Measurements from ENCODE around the gene NELL1.

NELL1 gene

DNA sequence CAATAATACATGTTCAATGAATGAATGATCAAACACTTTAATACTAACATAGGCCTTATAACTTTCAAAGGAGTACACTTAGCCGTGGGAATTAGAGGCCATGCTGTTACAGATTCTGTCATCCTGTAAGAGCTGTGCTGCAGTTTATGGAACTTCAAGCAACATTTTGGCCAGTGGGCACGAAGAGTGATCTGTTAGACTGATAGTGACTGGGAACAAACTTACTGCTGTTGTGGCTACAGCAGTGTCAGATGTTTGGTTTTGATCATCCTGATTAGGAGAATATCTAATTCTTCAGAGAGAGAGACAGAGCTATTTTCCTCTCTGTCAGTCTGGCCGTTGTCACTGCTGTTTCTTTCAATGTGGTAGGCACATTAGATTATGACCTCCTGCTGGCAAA is 348.9 kb downstream of the NELL1 start:
- H3K27ac ChIP-seq (replicated peaks): no peak overlapping the region
- no peak for DNase-seq (ENCODE audit: low read depth in 1 of 2, low spot score in 1 of 2)
- TF ChIP-seq SPI1 (IDR thresholded peaks at IDR 0.05; ENCODE audit: borderline replicate concordance, low read depth): no peak
- no peaks in the 10 kb centered on the region for H3K27me3 ChIP-seq (ENCODE audit: insufficient read depth, poor library complexity, severe bottlenecking)
- no peak overlapping the region for H3K4me3 ChIP-seq (replicated peaks; ENCODE audit: insufficient read depth, low read length)

DNA sequence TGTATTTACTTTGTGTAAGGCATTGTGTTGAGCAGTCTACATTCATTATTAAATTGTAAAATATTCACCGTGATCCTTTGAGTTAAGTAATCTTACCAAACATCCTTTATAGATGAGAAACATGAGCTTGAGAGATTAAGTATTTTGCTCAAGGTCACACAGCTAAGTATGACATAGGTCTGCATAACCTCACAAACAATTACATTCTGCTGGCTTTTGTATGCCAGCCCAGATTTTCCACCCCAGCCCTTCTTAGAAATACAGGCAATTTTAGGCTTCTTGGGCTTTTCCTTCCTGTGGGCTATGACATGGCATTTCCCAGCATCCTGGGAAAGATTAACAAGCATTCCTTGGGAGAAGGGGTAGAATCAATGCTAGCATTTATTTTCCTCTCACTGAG is 357.3 kb downstream of the NELL1 start:
- DNase-seq (ENCODE audit: low read depth in 1 of 2, low spot score in 1 of 2): no peak
- Histone ChIP-seq H3K4me3 (replicated peaks; ENCODE audit: insufficient read depth, low read length) (no peak overlapping the region), H3K27me3 (ENCODE audit: insufficient read depth, poor library complexity, severe bottlenecking) (no peaks in the 10 kb centered on the region), H3K27ac (replicated peaks) (no peak overlapping the region)
- TF ChIP-seq GABPA (IDR thresholded peaks at IDR 0.05; ENCODE audit: low read depth): no peak
- no peak for TF ChIP-seq REST (IDR thresholded peaks at IDR 0.05; ENCODE audit: insufficient replicate concordance, low read depth)
- no peak for TF ChIP-seq POLR2AphosphoS5 (IDR thresholded peaks at IDR 0.05; ENCODE audit: low read depth)

DNA sequence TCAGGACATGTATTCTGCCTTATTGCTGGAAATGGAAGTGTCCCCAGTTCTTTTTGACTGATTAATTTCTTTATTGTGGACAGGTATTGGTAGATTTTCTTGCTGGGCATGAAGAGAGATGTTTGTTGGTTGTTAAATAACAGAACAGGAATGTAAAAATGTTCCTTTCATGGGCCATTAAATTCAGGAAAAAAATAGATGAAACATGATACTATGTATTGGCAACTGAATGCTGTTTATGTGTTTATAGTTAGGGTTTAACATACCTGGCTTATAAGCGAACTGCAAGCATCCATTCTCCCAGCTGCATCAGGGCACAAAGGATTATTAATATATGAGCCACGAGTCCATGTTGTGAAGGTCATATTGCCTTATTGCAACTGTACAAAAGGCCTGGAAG is 368.5 kb downstream of the NELL1 start:
- H3K27ac ChIP-seq (replicated peaks): no peak overlapping the region
- H3K4me3 ChIP-seq (replicated peaks; ENCODE audit: insufficient read depth, low read length): no peak overlapping the region
- H3K27me3 ChIP-seq (ENCODE audit: insufficient read depth, poor library complexity, severe bottlenecking): no peaks in the 10 kb centered on the region
- TF ChIP-seq REST (IDR thresholded peaks at IDR 0.05; ENCODE audit: insufficient replicate concordance, low read depth) (no peak), CTCF (IDR thresholded peaks at IDR 0.05; ENCODE audit: insufficient read depth, low read length) (no peak), POLR2AphosphoS5 (IDR thresholded peaks at IDR 0.05; ENCODE audit: low read depth) (no peak), SPI1 (IDR thresholded peaks at IDR 0.05; ENCODE audit: borderline replicate concordance, low read depth) (no peak), GABPA (IDR thresholded peaks at IDR 0.05; ENCODE audit: low read depth) (no peak)
- no peak for DNase-seq (ENCODE audit: low read depth in 1 of 2, low spot score in 1 of 2)

GRCh38 chr11:21038801-21039200 is 369.4 kb downstream of the NELL1 start:
- TF ChIP-seq CTCF (IDR thresholded peaks at IDR 0.05; ENCODE audit: insufficient read depth, low read length): no peak
- no peak for TF ChIP-seq POLR2AphosphoS5 (IDR thresholded peaks at IDR 0.05; ENCODE audit: low read depth)
- no peak for TF ChIP-seq REST (IDR thresholded peaks at IDR 0.05; ENCODE audit: insufficient replicate concordance, low read depth)
- TF ChIP-seq SPI1 (IDR thresholded peaks at IDR 0.05; ENCODE audit: borderline replicate concordance, low read depth): no peak
- TF ChIP-seq GABPA (IDR thresholded peaks at IDR 0.05; ENCODE audit: low read depth): no peak
- Histone ChIP-seq H3K27ac (replicated peaks) (no peak overlapping the region), H3K4me3 (replicated peaks; ENCODE audit: insufficient read depth, low read length) (no peak overlapping the region), H3K27me3 (ENCODE audit: insufficient read depth, poor library complexity, severe bottlenecking) (no peaks in the 10 kb centered on the region)
- DNase-seq (ENCODE audit: low read depth in 1 of 2, low spot score in 1 of 2): no peak
